HG03135 (cell line): ENCODE data around the gene CHSY1.
A peak's percentile ranks its signal among the peaks of the same experiment; 100 is the strongest.
"Not testable (repeated sequence)": the region's sequence is repeated elsewhere in the genome, so short reads cannot be mapped to it uniquely, and the experiment has no call there.

ENCODE experiments used
- ATAC-seq: cut with Tn5 transposase; IDR thresholded peaks from one replicate; pipeline ENCODE4 v1.9.1; 2021; ENCODE audit warnings: mild to moderate bottlenecking, moderate library complexity; ENCODE audit not compliant: unreplicated experiment

Gene CHSY1

GRCh38 chr15:101138913-101139880 lies 112.7 kb downstream of the CHSY1 start:
- ATAC-seq, result peak; percentile 49

DNA sequence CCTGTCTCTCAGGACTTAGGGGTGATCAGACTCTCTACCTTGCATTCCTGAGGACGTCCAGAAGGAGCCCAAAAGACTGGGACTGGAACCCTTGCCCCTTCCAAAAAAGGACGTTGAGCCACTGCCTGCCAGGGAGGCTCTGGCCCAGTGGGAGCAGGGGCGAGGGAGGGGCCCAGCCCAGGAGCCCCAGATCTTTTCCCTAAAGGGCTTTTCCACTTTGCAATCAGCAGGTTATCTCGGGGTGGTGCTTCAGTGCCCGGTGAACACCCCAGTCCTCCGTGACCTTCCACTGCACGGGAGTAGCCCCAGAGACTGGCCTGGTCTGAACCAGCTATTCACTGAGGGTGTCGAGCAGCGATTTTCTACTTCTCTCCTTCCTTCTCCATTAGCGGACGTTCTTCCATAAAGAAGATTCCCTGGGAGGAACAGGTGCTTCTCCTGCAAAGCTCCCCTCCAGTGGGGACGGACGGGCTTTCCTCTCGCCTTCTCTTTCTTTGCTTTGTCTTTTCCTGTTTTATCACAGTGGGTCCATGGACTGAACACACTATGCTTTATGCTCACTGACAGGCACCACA lies 113.7 kb downstream of the CHSY1 start:
- no peak for ATAC-seq

DNA sequence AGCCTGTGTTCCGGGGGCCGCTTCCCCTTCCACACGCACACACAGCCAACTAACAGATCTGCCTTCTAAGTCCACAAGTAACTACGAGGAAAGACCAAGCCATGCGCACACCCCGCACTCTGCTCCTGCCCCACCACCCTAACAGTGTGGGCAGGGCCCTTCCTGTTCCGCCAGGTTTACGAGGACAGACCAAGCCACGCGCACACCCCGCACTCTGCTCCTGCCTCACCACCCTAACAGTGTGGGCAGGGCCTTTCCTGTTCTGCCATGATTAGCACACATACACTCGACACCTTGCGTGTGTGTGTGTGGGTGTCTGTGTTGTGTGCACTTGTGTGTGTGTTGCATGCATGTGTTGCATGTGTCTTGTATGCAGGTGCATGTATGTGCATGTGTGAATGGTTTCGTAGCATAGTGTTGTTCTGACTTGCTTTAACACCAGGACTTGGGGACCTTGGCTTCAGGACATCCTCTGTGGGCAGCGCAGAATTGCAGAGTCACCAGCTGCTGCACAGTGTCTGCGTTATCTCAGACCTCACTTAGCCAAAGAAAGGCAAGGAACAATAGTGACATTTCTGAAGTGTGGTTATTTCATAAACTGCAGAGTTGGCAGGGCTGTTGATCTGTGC lies 114.4 kb downstream of the CHSY1 start:
- no peak for ATAC-seq

DNA sequence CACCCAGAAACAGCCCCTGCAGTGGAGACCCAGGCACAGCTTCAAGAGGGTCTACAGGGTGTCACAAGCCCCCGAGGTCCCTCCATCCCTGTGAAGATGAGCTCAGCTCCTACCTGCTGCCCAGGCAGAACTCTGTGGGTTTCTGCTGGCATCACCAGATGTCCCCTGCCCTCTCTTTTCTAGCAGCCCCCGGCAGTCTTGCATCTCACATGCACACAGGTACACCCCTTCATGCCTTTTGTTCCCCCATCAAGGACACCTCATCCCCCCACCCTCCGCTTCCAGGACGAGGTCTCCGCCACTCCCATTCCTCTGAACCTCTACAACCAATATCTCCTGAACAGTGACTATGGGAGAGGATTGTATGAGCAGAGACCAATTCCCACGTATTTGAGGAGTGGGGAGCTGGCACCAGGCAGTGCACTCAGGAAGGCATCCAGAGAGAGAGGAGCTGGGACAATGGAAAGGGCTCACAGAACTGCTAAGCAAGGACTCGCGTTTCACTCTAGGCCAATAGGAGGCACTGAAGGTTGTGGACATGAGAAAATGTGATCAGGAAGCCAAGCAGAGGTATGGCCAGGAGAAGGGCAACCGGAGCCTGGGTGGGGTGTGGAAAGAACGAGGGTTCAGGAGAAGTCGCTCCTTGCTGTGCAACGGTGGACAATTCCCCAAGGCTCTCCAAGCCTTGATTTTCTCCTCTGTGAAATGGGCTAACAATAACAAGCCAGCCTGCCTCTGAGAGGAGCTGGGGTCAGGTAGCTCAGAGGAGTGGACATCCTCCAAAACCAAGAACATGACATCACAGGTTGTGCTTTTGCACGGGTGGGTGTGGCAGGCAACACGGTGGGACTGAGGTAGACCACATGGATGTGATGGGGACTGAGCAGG lies 115.2 kb downstream of the CHSY1 start:
- no peak for ATAC-seq

DNA sequence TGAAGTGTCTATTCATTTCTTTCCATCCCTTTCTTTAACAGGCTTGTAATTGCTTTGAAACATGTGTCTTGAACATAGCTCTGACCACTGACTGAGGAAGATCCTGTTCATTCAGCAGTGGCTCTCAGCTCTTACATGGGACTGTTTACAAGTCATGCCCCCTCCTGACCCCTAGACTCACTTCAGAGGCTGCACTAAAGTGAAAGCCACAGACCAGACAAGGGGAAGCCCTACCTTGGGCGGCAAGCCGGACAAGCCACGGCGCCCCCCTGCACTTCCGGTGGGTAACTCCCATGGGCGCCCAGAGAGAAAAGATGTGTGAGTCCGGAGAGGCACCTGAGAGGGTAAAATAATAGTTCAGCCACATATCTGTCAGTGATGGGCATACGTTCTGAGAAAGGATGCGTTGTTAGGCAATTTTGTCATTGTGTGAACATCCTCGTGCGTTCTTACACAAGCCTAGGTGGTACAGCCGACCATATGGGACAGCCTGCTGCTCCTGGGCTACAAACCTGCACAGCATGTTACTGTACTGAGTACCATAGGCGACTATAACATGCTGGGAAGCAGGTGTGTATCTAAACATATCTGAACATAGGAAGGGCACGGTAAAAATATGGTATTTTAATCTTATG lies 116.2 kb downstream of the CHSY1 start:
- peak; percentile 67 for ATAC-seq

GRCh38 chr15:101134780-101135179 lies 117.1 kb downstream of the CHSY1 start:
- no peak for ATAC-seq

DNA sequence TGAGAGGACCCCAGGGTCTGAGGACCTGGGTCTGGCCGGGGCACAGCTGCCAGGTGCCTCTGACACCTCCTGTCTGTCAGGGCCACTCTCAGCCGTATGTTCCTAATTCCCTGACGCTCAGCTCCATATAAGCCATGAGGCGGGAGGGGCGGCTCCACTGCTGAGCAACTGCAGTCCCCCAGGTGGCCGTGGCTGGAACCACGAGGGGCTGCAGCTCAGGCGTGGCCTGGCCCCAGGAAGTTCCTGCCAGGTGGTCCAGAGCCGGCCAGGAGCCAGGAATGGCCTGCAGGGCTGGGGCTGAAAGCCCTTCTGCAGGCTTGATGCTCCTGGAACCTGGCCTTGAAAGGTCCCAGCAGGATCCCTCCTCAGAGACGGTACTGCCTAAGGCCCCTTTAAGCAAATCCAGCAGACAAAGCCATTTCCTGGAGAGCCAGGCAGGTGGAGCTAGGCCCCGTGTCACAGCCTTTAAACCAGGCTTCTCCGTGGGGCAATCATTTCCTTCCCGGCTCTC lies 118.0 kb downstream of the CHSY1 start:
- no peak for ATAC-seq

DNA sequence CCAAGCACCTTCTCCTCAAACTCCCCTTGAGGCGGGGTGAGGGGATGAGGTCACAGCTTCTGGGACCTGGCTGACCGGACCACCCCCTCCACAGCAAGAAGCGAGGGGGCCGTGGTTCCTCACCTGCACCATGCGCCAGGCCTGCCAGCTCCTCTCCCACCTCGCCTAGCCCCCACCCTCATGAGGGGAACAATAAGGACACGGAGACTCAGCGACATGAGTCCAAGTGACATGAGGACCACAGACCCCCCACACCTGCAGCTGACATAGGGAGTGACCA lies 118.7 kb downstream of the CHSY1 start:
- ATAC-seq, result no peak

DNA sequence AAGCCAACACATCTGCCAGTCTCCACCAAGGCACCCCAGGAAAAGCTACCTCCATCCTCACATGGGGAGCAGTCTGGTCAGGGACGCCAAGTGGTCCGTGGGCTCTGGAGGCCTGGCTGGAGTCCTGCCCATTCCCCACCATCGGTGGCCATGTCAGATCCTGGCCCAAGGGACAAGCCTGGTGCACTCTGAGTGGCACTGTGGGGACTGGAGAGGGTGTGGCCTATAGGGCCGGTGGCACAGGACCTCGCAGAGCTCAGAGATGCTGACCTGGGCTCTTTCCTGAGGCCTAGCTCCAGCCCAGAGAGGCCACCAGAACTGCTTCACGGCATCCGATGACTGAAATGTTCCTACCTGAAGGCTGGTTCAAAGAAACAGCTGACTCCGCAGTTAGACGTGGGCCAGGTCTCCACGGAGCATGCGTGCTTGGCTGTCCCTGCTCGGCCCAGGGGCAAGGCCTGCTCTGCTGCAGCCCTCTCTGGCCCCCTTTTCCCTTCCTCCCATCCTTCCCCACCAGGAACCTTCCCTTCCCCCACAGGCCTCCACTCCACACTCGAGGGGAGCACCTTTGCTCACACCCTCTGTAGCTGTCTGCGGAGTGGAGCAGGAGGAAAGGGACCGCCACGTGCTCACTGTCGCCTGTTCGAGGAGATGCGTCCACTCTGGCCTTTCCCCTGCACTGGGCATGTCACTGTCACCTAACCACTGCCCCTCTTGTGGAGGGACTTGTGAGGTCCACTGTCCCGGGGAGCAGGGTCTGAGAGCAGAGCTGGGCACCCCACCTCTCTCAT lies 119.3 kb downstream of the CHSY1 start:
- no peak for ATAC-seq

DNA sequence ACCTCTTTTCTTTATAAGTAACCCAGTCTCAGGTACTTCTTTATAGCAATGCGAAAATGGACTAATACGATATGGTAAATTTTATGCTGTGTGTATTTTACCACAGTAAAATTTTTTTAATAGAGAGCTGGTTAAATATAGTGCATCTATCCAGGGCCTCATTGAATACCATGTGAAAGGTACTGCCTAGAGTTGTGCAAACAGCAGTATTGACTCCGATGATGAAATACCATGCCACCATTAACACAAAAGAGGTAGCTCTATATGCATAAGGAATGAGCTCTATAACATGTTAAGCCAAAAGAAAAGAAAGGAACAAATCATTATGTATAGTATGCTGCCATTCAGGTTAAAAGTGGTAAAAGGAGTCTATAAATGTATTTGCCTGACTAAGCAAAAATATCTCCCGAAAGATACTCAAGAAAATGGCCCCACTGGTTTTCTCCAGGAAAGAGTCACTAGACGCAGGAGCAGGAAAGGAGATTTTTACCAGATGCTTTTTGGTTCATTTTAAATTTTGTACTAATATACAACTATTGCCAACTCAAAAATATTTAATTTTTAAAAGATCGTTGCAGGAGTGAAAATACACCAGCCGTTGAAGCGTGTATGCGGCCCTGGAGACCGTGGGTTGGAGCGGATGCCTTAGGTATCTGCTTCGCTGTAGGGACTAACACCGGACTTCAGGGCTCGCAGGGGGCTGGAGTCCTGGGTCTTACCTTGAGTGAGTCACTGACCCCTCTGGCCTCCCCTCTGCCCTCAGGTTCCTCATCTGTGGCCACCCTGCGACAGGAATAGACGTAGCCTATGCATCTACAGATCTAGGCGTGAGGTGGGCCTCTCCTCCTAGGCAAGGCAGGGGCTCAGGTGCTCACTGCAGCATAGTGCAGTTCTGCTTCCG lies 120.1 kb downstream of the CHSY1 start:
- ATAC-seq, result no peak

GRCh38 chr15:101129851-101130380 lies 121.9 kb downstream of the CHSY1 start:
- ATAC-seq, result no peak

DNA sequence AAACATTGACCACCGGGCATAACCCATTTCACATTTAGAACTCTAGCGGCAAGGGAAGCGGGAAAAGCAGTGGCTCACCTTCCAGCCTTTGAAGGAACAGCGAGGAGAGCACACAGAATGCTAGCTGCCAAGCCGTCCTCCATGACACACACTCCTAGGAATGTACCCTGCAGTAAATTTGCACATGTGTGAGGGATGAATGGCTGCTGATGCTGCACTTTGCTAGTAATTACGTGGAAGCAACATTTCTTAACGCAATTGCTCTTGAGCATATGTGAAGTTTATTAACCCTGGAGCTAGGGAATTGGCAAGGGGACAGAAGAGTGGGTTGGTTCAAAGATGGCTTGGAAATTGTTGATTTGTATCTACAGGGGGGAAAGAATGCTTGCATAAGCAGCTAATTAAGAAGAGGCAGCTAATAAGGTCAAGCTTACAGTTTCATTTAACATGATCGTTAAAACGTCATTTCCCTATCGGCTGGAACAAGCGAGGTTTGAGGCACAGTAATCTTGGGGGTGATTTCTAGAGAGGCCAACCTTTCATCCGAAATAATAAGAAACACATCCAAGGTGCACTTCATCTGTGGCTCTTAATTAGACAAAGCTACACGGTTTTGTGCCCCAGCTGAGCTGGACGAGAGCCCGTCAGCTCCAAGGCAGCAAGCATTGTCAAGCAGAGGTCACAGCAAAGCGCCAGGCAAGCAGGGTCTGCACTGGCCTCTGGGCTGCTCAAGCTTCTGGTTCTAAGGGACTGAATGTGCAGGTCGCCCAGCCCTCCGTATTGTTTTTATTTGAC lies 123.4 kb downstream of the CHSY1 start:
- ATAC-seq, result no peak

DNA sequence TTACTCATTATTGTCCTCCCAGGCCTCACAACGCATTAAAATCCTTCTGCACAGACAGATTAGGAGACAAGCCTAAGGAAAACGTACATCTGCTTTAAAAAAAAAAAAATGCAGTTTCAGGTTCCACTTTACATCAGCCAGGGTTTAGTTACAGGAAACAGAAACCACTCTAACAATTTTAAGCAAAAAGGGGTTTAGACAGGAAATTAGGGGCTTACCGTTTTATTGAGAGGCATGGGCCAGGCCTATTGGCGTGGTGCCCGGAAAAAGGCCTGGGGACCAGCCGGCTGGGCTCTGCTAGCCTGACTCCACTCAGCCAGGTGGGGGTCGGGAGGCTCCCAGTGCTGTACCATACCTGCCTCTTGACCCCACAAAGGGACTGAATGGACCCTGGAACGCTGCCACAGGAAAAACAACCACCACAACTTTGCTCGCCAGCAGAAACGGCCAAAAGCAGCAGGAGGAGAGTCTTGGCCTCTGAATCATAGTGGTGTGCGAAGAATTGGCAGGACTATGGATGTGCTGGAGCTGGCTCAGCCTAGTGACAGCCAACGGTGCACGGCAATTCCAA lies 124.3 kb downstream of the CHSY1 start:
- ATAC-seq, result peak; percentile 66

- ATAC-seq, result peak; percentile 47
Measured at GRCh38 chr15:101126618-101127505, 125.0 kb downstream of the CHSY1 start.

- ATAC-seq, result not testable (repeated sequence)
Measured at GRCh38 chr15:101125881-101126428, 125.9 kb downstream of the CHSY1 start.
